HepG2 (cell line): ENCODE measurements around the gene PSKH1. TPM values are rescaled to one million over a fixed set of nuclear protein-coding genes. Genes with fewer than 3 reads are reported as not detected.
A peak's percentile ranks its signal among the peaks of the same experiment; 100 is the strongest.

ENCODE experiments used
- ATM ChIP-seq: fragments of 450-650 bp; IDR thresholded peaks from 2 replicates; pipeline ENCODE4 v1.7.1; 2017; ENCODE audit warnings: mild to moderate bottlenecking, borderline replicate concordance
- CHD4 ChIP-seq: fragments of 200-600 bp; sonication (generic); IDR thresholded peaks from 2 replicates; pipeline ENCODE4 v1.7.0; 2017; ENCODE audit warnings: mild to moderate bottlenecking, low read length, borderline replicate concordance
- ETV6 ChIP-seq: sonication (generic); formaldehyde crosslinking; conservative IDR thresholded peaks from 2 replicates; pipeline ENCODE4 v1.4.0; 2020; ENCODE audit warnings: missing genetic modification reagents
- FOXK2 ChIP-seq: fragments of 450-650 bp; IDR thresholded peaks from 2 replicates; pipeline ENCODE4 v1.6.1; 2016
- HNF4A ChIP-seq: sonication (generic); formaldehyde crosslinking; IDR thresholded peaks from 2 replicates; pipeline ENCODE4 v1.4.0; 2020; ENCODE audit warnings: missing genetic modification reagents
- HOXA3 ChIP-seq: sonication (generic); formaldehyde crosslinking; IDR thresholded peaks from 2 replicates; pipeline ENCODE4 v1.5.0; 2020; ENCODE audit warnings: missing genetic modification reagents
- ISX ChIP-seq: sonication (generic); formaldehyde crosslinking; conservative IDR thresholded peaks from 2 replicates; pipeline ENCODE4 v1.5.0; 2020; ENCODE audit warnings: missing genetic modification reagents
- NR2F1 ChIP-seq, 2 experiments: fragments of 450-650 bp in 1 of 2; formaldehyde crosslinking in 1 of 2; IDR thresholded peaks; 2 replicates each; pipeline versions ENCODE4 v1.5.0 to v1.6.1; 2016 to 2020; ENCODE audit warnings: mild to moderate bottlenecking in 1 of 2, missing compliant biosample characterization in 1 of 2, missing genetic modification reagents in 1 of 2, moderate library complexity in 1 of 2
- SOX5 ChIP-seq: IDR thresholded peaks from 2 replicates; pipeline ENCODE4 v1.6.1; 2016; ENCODE audit warnings: borderline replicate concordance
- SP5 ChIP-seq: IDR thresholded peaks from 2 replicates; pipeline ENCODE4 v1.6.1; 2016; ENCODE audit warnings: low read depth, borderline replicate concordance
- TEAD3 ChIP-seq: optimal IDR thresholded peaks from 2 replicates; pipeline ENCODE3; 2016; ENCODE audit warnings: borderline replicate concordance
- ZFP82 ChIP-seq: sonication (generic); formaldehyde crosslinking; IDR thresholded peaks from 2 replicates; pipeline ENCODE4 v1.5.1; 2020; ENCODE audit warnings: mild to moderate bottlenecking, missing genetic modification reagents, borderline replicate concordance
- ZNF3 ChIP-seq: IDR thresholded peaks from 2 replicates; pipeline ENCODE4 v1.7.0; 2017; ENCODE audit warnings: inconsistent platforms
- polyA plus RNA-seq, 8 experiments: library from polyadenylated mRNA; depleted of rRNA in 3 of 8; stranded (reverse) in 7 of 8; unstranded in 1 of 8; fragments of >200 nt; fragmentation: Illumina TruSeq in 4 of 8; extraction: Trizol in 4 of 8; gene quantifications; 2 replicates each; pipeline versions ENCODE4 v1.2.1 to v1.2.3, GENCODE V29; 2011 to 2016; ENCODE audit warnings: low read depth in 4 of 8, missing spikeins in 1 of 8, mixed read lengths in 1 of 8; ENCODE audit not compliant: insufficient read depth in 1 of 8
- total RNA-seq, 5 experiments: library from RNA; depleted of rRNA; stranded (reverse); fragments of >200 nt; fragmentation: Illumina TruSeq; extraction: Trizol; gene quantifications; 2 replicates each; pipeline ENCODE4 v1.2.3, GENCODE V29; 2016; ENCODE audit warnings: low read depth in 1 of 5
- TF ChIP-seq, protein P1 (sequence below): sonication (generic); formaldehyde crosslinking; IDR thresholded peaks from 2 replicates; pipeline ENCODE4 v1.4.0; 2020; ENCODE audit warnings: low read depth, missing genetic modification reagents
- TF ChIP-seq, protein P2 (sequence below), 2 experiments: sonication (generic) in 1 of 2; formaldehyde crosslinking in 1 of 2; IDR thresholded peaks; 2 replicates each; pipeline versions ENCODE4 v1.4.0 to v1.6.1; 2018 to 2020; ENCODE audit warnings: missing genetic modification reagents in 2 of 2, borderline replicate concordance in 1 of 2, low read depth in 1 of 2, mild to moderate bottlenecking in 1 of 2, missing biosample characterization in 1 of 2
- TF ChIP-seq, protein P3 (sequence below): sonication (generic); IDR thresholded peaks from 2 replicates; pipeline ENCODE4 v1.6.1; 2016; ENCODE audit warnings: low read depth, borderline replicate concordance
- TF ChIP-seq, protein P4 (sequence below): sonication (generic); formaldehyde crosslinking; conservative IDR thresholded peaks from 2 replicates; pipeline ENCODE4 v1.4.0; 2020; ENCODE audit warnings: missing genetic modification reagents
- TF ChIP-seq, protein P5 (sequence below): sonication (generic); formaldehyde crosslinking; IDR thresholded peaks from 2 replicates; pipeline ENCODE4 v1.4.0; 2020; ENCODE audit warnings: mild to moderate bottlenecking, missing genetic modification reagents

Gene PSKH1
- total and polyA plus RNA-seq, 2 of the 13 experiments (the other 11 are each of a cell fraction or from before 2014, with no cell fraction given) = 8.4 to 19.1 TPM

DNA sequence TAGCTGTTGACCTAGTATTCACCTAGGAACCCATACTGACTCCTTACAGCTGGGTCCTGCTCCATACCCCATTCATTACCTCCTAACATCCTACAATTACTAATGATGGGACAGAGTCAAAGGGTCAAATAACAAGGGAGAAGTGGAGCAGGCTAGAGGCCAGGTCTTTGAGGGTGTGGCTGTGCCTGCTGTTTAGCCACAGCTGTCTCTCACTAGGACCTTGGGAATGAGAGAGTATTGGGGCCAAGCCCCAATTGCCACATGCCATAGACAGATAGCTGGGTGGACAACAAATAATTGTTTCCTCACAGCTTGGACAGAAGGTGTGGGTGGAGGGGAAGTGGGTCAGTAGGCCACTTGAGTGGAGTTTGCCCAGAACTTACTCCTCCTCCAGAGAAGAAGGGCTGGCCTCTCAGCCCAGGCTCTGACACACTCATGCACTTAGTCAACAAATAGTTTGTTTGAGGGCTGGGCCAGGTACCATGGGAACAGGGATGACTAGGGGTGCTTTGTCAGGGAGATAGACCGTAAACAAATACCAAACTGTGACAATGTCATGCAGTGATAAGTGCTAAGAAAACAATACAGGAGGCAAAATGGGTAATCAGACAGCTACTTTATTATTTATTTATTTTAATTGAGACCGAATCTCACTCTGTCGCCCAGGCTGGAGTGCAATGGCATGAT, 35.4 kb upstream of the PSKH1 start (continued):
- TF ChIP-seq, protein P1, sequence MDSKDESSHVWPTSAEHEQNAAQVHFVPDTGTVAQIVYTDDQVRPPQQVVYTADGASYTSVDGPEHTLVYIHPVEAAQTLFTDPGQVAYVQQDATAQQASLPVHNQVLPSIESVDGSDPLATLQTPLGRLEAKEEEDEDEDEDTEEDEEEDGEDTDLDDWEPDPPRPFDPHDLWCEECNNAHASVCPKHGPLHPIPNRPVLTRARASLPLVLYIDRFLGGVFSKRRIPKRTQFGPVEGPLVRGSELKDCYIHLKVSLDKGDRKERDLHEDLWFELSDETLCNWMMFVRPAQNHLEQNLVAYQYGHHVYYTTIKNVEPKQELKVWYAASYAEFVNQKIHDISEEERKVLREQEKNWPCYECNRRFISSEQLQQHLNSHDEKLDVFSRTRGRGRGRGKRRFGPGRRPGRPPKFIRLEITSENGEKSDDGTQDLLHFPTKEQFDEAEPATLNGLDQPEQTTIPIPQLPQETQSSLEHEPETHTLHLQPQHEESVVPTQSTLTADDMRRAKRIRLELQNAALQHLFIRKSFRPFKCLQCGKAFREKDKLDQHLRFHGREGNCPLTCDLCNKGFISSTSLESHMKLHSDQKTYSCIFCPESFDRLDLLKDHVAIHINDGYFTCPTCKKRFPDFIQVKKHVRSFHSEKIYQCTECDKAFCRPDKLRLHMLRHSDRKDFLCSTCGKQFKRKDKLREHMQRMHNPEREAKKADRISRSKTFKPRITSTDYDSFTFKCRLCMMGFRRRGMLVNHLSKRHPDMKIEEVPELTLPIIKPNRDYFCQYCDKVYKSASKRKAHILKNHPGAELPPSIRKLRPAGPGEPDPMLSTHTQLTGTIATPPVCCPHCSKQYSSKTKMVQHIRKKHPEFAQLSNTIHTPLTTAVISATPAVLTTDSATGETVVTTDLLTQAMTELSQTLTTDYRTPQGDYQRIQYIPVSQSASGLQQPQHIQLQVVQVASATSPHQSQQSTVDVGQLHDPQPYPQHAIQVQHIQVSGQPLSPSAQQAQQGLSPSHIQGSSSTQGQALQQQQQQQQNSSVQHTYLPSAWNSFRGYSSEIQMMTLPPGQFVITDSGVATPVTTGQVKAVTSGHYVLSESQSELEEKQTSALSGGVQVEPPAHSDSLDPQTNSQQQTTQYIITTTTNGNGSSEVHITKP (CRISPR knock-in tag) = 0 out of 2 replicates have a peak, but pooled peaks have one; percentile 13
- TF ChIP-seq HNF4A (peak; percentile 44; the same call in 1 of the 2 replicates), ZFP82 (no peak), ISX (CRISPR knock-in tag) (no peak), NR2F1 (CRISPR knock-in tag; IDR thresholded peaks at IDR 0.05) (peak; percentile 22 to 73; a peak in 2 of 4 replicates), CHD4 (no peak; the same call in 1 of the 2 replicates), FOXK2 (0 out of 2 replicates have a peak, but pooled peaks have one; percentile 7), TEAD3 (CRISPR knock-in tag) (peak; percentile 73), ETV6 (no peak), SOX5 (CRISPR knock-in tag) (peak; percentile 85; the same call in 1 of the 2 replicates), HOXA3 (CRISPR knock-in tag) (peak; percentile 48; the same call in 1 of the 2 replicates), ZNF3 (CRISPR knock-in tag) (no peak), ATM (no peak), SP5 (CRISPR knock-in tag) (peak; percentile 86)
- TF ChIP-seq, protein P2, sequence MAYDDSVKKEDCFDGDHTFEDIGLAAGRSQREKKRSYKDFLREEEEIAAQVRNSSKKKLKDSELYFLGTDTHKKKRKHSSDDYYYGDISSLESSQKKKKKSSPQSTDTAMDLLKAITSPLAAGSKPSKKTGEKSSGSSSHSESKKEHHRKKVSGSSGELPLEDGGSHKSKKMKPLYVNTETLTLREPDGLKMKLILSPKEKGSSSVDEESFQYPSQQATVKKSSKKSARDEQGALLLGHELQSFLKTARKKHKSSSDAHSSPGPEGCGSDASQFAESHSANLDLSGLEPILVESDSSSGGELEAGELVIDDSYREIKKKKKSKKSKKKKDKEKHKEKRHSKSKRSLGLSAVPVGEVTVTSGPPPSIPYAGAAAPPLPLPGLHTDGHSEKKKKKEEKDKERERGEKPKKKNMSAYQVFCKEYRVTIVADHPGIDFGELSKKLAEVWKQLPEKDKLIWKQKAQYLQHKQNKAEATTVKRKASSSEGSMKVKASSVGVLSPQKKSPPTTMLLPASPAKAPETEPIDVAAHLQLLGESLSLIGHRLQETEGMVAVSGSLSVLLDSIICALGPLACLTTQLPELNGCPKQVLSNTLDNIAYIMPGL (CRISPR knock-in tag; IDR thresholded peaks at IDR 0.05; ENCODE audit: borderline replicate concordance in 1 of 2, low read depth in 1 of 2) = 0 out of 4 replicates have a peak, but pooled peaks of 1 of the 2 experiments have one; percentile 21
- TF ChIP-seq, protein P3, sequence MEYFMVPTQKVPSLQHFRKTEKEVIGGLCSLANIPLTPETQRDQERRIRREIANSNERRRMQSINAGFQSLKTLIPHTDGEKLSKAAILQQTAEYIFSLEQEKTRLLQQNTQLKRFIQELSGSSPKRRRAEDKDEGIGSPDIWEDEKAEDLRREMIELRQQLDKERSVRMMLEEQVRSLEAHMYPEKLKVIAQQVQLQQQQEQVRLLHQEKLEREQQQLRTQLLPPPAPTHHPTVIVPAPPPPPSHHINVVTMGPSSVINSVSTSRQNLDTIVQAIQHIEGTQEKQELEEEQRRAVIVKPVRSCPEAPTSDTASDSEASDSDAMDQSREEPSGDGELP = peak; percentile 80
- TF ChIP-seq, protein P4, sequence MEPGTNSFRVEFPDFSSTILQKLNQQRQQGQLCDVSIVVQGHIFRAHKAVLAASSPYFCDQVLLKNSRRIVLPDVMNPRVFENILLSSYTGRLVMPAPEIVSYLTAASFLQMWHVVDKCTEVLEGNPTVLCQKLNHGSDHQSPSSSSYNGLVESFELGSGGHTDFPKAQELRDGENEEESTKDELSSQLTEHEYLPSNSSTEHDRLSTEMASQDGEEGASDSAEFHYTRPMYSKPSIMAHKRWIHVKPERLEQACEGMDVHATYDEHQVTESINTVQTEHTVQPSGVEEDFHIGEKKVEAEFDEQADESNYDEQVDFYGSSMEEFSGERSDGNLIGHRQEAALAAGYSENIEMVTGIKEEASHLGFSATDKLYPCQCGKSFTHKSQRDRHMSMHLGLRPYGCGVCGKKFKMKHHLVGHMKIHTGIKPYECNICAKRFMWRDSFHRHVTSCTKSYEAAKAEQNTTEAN (CRISPR knock-in tag) = peak; percentile 95
- TF ChIP-seq, protein P5, sequence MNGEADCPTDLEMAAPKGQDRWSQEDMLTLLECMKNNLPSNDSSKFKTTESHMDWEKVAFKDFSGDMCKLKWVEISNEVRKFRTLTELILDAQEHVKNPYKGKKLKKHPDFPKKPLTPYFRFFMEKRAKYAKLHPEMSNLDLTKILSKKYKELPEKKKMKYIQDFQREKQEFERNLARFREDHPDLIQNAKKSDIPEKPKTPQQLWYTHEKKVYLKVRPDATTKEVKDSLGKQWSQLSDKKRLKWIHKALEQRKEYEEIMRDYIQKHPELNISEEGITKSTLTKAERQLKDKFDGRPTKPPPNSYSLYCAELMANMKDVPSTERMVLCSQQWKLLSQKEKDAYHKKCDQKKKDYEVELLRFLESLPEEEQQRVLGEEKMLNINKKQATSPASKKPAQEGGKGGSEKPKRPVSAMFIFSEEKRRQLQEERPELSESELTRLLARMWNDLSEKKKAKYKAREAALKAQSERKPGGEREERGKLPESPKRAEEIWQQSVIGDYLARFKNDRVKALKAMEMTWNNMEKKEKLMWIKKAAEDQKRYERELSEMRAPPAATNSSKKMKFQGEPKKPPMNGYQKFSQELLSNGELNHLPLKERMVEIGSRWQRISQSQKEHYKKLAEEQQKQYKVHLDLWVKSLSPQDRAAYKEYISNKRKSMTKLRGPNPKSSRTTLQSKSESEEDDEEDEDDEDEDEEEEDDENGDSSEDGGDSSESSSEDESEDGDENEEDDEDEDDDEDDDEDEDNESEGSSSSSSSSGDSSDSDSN = peak; percentile 7; the same call in 1 of the 2 replicates
